Tibial nerve (tissue), 4 donors: ENCODE results near the gene AMFR. TPM values are rescaled to one million over a fixed set of nuclear protein-coding genes. Genes with fewer than 3 reads are reported as not detected.

Experiments
- DNase-seq, 2 donors: peaks; one replicate each; pipeline ENCODE4 v3.0.0-alpha.2; 2019; ENCODE audit warnings: low spot score in 2 of 2
- H3K27ac ChIP-seq, 4 donors: fragments of 200-600 bp; sonication (generic) in 3 of 4; one replicate each; pipeline ENCODE4 v1.5.1; 2017 to 2019; ENCODE audit warnings: mild to moderate bottlenecking in 1 of 4
- H3K27me3 ChIP-seq, 2 donors: fragments of 200-600 bp; sonication (generic) in 1 of 2; one replicate each; pipeline versions ENCODE4 v1.5.1 to v1.6.0; 2017 to 2019
- H3K36me3 ChIP-seq, 3 donors: fragments of 200-600 bp; sonication (generic); one replicate each; pipeline ENCODE4 v1.5.1; 2018 to 2019
- H3K4me1 ChIP-seq, 4 donors: fragments of 200-600 bp; sonication (generic) in 3 of 4; one replicate each; pipeline ENCODE4 v1.5.1; 2017 to 2019
- H3K4me3 ChIP-seq, 4 donors: fragments of 200-600 bp; sonication (generic) in 3 of 4; one replicate each; pipeline ENCODE4 v1.5.1; 2017 to 2019; ENCODE audit warnings: mild to moderate bottlenecking in 1 of 4, moderate library complexity in 1 of 4
- H3K9me3 ChIP-seq, 4 donors: fragments of 200-600 bp; sonication (generic) in 3 of 4; one replicate each; pipeline ENCODE4 v1.5.1; 2017 to 2019
- EP300 ChIP-seq, 2 donors: sonication (generic); formaldehyde crosslinking; IDR thresholded peaks; one replicate each; pipeline ENCODE4 v1.6.1; 2017; ENCODE audit warnings: antibody characterized with exemption in 2 of 2, mild to moderate bottlenecking in 1 of 2
- POLR2A ChIP-seq, 2 donors: fragments of 450-650 bp; IDR thresholded peaks; one replicate each; pipeline ENCODE4 v1.6.1; 2017; ENCODE audit warnings: antibody characterized with exemption in 2 of 2, mild to moderate bottlenecking in 2 of 2, moderate library complexity in 2 of 2
- WGBS, 2 donors: methylation state at CpG; one replicate each; pipeline ENCODE4 v1.1.5; 2018; 5-methylcytosine and 5-hydroxymethylcytosine counted together
- total RNA-seq, 4 donors: library from RNA; depleted of rRNA; stranded (reverse); fragments of >200 nt; gene quantifications; one replicate each; pipeline ENCODE4 v1.1.0, GENCODE V29; 2016
- TF ChIP-seq, protein P1 (sequence below), 5 experiments: fragments of 200-600 bp in 3 of 5; fragments of 450-650 bp in 2 of 5; sonication (generic) in 3 of 5; IDR thresholded peaks; one replicate each; pipeline ENCODE4 v1.5.1; 2016 to 2019; ENCODE audit warnings: antibody characterized with exemption in 5 of 5, mild to moderate bottlenecking in 3 of 5, moderate library complexity in 2 of 5

The AMFR gene
- total RNA-seq, 4 donors from 2014 or later, result 263 to 334 (median 292) TPM

DNA sequence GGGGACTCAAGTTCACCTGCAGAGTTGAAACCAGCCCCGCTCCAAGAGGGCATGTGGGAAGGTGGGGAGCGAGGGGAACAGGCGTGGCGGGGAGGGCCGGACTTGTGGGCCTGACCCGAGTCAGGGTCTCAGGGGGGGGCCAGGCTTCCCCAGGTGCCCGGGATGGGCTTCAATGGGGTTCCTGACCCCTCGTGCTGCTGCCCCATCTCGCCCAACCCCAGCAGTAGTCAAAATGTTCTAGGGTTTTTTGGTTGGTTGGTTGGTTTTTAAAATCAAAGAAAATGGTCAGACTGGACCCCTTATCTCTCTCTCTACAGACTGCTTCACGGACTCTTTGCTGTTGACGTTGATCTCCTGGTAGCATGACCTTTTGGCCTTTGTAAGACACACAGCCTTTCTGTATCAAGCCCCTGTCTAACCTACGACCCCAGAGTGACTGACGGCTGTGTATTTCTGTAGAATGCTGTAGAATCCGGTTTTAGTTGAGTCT is 69.5 kb downstream of the AMFR start:
- peaks cover 0 to 11% (median 0%) of the 10 kb centered on the region in 3 donors for H3K36me3 ChIP-seq
- peak in 1 of 2 donors; percentile 9 for DNase-seq
- no peaks in the 10 kb centered on the region for H3K27me3 ChIP-seq
- H3K4me1 ChIP-seq, result peaks cover 0 to 19% (median 5%) of the 10 kb centered on the region in 4 donors
- H3K9me3 ChIP-seq, result no peaks in the 10 kb centered on the region
- TF ChIP-seq EP300 (IDR thresholded peaks at IDR 0.05) (no peak), POLR2A (IDR thresholded peaks at IDR 0.05) (no peak)
- TF ChIP-seq, protein P1, sequence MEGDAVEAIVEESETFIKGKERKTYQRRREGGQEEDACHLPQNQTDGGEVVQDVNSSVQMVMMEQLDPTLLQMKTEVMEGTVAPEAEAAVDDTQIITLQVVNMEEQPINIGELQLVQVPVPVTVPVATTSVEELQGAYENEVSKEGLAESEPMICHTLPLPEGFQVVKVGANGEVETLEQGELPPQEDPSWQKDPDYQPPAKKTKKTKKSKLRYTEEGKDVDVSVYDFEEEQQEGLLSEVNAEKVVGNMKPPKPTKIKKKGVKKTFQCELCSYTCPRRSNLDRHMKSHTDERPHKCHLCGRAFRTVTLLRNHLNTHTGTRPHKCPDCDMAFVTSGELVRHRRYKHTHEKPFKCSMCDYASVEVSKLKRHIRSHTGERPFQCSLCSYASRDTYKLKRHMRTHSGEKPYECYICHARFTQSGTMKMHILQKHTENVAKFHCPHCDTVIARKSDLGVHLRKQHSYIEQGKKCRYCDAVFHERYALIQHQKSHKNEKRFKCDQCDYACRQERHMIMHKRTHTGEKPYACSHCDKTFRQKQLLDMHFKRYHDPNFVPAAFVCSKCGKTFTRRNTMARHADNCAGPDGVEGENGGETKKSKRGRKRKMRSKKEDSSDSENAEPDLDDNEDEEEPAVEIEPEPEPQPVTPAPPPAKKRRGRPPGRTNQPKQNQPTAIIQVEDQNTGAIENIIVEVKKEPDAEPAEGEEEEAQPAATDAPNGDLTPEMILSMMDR (IDR thresholded peaks at IDR 0.05), result no peak
- H3K4me3 ChIP-seq, result peak overlapping the region in 1 of 4 donors; percentile 52
- WGBS, 2 donors, result 66 to 71% methylated on average over 14 of the region's 14 CpGs
- peak overlapping the region in 1 of 4 donors; percentile 71 for H3K27ac ChIP-seq

DNA sequence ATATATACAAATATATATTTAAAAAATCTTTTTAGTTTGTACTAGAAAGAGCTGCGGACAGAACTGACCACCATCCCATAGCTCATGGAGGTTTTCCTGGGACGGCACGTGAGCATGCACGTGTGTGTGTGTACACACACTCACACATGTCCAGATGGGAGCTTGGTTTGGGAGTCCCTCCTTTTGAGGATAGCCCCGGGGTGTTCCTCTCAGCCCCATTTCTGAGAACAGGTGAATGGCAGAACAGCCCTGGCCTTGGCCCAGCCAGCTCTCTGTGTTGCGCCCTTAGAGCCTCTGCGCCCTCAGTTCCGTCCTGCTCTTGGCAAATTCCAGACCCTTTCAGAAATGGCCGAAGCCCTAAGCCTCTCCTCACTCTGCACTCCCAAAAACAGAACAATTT is 70.1 kb downstream of the AMFR start:
- 95 to 96% methylated on average over 9 of the region's 9 CpGs for WGBS, 2 donors
- no peak overlapping the region for H3K27ac ChIP-seq

DNA sequence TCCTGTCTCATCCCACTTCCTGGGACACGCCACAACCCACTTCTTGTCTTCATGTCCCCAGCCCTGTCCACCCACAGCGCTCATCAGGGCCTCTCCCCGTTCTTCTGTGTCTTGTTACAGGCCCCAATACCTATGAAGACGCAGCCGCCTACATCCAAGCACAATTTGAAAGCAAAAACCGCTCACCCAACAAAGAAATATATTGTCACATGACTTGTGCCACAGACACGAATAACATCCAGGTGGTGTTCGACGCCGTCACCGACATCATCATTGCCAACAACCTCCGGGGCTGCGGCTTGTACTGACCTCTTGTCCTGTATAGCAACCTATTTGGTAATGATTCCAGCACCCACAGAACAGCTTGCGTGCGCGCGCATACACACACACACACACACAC is 70.6 kb downstream of the AMFR start:
- peak in 1 of 2 donors; percentile 15 for DNase-seq
- 93 to 97% methylated on average over 17 of the region's 17 CpGs for WGBS, 2 donors
- Histone ChIP-seq H3K36me3 (no peaks in the 10 kb centered on the region), H3K4me3 (no peak overlapping the region), H3K4me1 (peaks cover 0 to 19% (median 5%) of the 10 kb centered on the region in 4 donors), H3K27me3 (no peaks in the 10 kb centered on the region), H3K9me3 (no peaks in the 10 kb centered on the region), H3K27ac (no peak overlapping the region)
- TF ChIP-seq POLR2A (IDR thresholded peaks at IDR 0.05) (no peak), EP300 (IDR thresholded peaks at IDR 0.05) (no peak)
- TF ChIP-seq, protein P1 (IDR thresholded peaks at IDR 0.05), result no peak

More for the DNA sequence above, 70.1 kb downstream of the AMFR start:
- TF ChIP-seq, protein P1 (IDR thresholded peaks at IDR 0.05), result no peak
- TF ChIP-seq POLR2A (IDR thresholded peaks at IDR 0.05) (no peak), EP300 (IDR thresholded peaks at IDR 0.05) (no peak)
- no peaks in the 10 kb centered on the region for H3K27me3 ChIP-seq
- peak in 1 of 2 donors; percentile 7 for DNase-seq
- peaks cover 0 to 4% (median 0%) of the 10 kb centered on the region in 3 donors for H3K36me3 ChIP-seq
- no peak overlapping the region for H3K4me3 ChIP-seq
- H3K9me3 ChIP-seq, result no peaks in the 10 kb centered on the region
- H3K4me1 ChIP-seq, result peaks cover 0 to 19% (median 5%) of the 10 kb centered on the region in 4 donors

DNA sequence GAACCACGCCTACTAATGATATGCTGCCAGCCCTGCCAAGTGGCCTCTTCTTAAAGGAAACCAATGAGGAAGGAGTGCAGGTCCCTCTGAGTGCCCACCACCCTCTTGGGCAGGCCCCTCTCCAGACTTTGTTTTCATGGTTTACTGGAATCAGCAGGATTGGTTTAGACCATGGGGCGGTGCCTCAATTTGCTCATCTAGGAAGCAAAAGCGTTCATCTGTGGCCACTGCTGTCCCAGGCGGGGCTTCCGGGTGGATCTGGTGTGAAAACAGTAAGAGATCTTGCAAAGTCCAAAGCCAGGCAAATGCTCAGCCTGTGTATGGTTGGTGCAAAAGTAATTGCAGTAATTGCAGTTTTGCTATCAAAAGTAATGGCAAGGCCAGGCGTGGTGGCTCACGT is 71.3 kb downstream of the AMFR start:
- peak in 1 of 2 donors; percentile 2 for DNase-seq
- H3K27me3 ChIP-seq, result no peaks in the 10 kb centered on the region
- H3K9me3 ChIP-seq, result no peaks in the 10 kb centered on the region
- peaks cover 0 to 19% (median 5%) of the 10 kb centered on the region in 4 donors for H3K4me1 ChIP-seq
- no peak overlapping the region for H3K27ac ChIP-seq
- no peak overlapping the region for H3K4me3 ChIP-seq
- H3K36me3 ChIP-seq, result no peaks in the 10 kb centered on the region
- TF ChIP-seq, protein P1 (IDR thresholded peaks at IDR 0.05), result no peak
- TF ChIP-seq EP300 (IDR thresholded peaks at IDR 0.05), result no peak
- no peak for TF ChIP-seq POLR2A (IDR thresholded peaks at IDR 0.05)
- 96% methylated on average over 7 of the region's 7 CpGs for WGBS, 2 donors

DNA sequence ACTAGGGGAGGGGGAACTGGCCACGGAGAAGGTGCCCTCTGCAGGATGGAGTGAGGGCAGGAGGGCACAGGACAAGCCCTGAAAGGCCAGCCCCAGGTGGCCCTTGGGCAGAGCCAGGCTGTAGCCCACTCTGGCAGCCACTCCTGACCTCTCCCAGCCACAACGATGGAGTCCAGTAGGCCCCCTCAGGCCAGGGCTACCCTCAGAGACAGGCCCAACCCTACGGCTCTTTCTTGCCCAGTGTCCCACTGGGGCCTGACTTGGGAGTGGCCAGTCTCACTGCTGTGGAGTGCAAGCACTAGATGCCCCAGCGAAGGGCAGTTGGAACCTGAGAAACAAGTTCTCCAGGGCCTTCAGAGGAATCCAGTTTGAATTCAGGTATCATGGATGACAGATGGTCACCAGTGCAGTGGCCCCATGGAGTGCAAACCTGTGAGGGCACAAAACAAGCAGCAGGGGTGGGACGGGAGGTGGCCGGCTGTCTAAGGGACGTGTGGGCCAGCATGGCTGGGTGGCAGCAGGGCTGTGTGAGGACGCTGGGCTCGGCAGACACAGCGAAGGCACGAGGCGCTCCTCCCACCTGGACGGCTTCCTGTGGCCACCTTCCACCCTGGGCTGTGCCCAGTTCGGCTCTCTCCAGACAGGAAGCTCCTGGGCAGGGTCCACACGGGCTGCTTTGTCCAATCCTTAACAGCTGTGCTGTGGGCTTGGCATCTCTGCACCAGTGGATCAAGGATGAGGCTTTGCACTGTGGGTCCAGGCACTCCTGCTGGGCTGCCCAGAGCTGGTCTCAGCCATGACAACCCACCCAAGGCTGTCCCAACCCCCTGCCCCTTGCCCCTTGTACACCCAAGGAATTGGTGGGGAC is 72.1 kb downstream of the AMFR start:
- Histone ChIP-seq H3K4me1 (peaks cover 0 to 19% (median 5%) of the 10 kb centered on the region in 4 donors), H3K9me3 (no peaks in the 10 kb centered on the region), H3K27ac (no peak overlapping the region), H3K27me3 (no peaks in the 10 kb centered on the region), H3K36me3 (no peaks in the 10 kb centered on the region), H3K4me3 (no peak overlapping the region)
- 85 to 87% methylated on average over 10 of the region's 15 CpGs for WGBS, 2 donors
- peak in 1 of 2 donors; percentile 6 for DNase-seq
- TF ChIP-seq POLR2A (IDR thresholded peaks at IDR 0.05), result no peak
- TF ChIP-seq, protein P1 (IDR thresholded peaks at IDR 0.05), result no peak
- no peak for TF ChIP-seq EP300 (IDR thresholded peaks at IDR 0.05)
